HepG2 (cell line): Measurements from ENCODE around the gene KANK4. TPM values are rescaled to one million over a fixed set of nuclear protein-coding genes. Genes with fewer than 3 reads are reported as not detected.
A peak's percentile ranks its signal among the peaks of the same experiment; 100 is the strongest.

ENCODE experiments used
- ATAC-seq: fragments of 200-7000 bp; cut with Tn5 transposase; 3 replicates; pipeline ENCODE4 v1.9.1; 2020; ENCODE audit warnings: mild to moderate bottlenecking, moderate library complexity
- BruUV-seq: library from RNA; stranded (reverse); fragments of 400-500 nt; replicated peaks from 2 replicates; lab custom pipeline; 2021; lab: Mats Ljungman, UMichigan
- CTCF ChIA-PET: fragments of 300-600 bp; formaldehyde crosslinking; extraction: SDS; loops from one replicate; lab custom pipeline; 2021; ENCODE audit warnings: low total read pairs, inconsistent platforms, low intra/inter-chr PET ratio; lab: Yijun Ruan, JAX
- POLR2A ChIA-PET: fragments of 350-600 bp; sonication (Branson Sonifier 250); formaldehyde crosslinking; loops from one replicate; lab custom pipeline; 2020; ENCODE audit warnings: antibody characterized with exemption, inconsistent platforms; lab: Yijun Ruan, JAX
- DNase-seq: peaks from one replicate; pipeline ENCODE4 v3.0.0-alpha.2; 2015; ENCODE audit warnings: low spot score
- FAIRE-seq: peaks from 3 replicates; lab custom pipeline; 2011; peaks lifted over from hg19 to GRCh38; lab: Jason Lieb, UNC
- H2AFZ ChIP-seq: one replicate; pipeline ENCODE4 v1.6.1; 2011; ENCODE audit warnings: low read length, inconsistent platforms
- H3K27ac ChIP-seq: fragments of 300-600 bp; 3 replicates; pipeline ENCODE4 v1.8.0; 2011; ENCODE audit warnings: mixed run types, mild to moderate bottlenecking, mixed read lengths, low read length, inconsistent platforms; ENCODE audit not compliant: insufficient read depth; ENCODE audit errors: extremely low read length
- H3K27me3 ChIP-seq, 2 experiments: fragments of 200-600 bp in 1 of 2; 2 replicates in 1 of 2; 3 replicates in 1 of 2; pipeline versions ENCODE4 v1.6.0 to v1.8.0; 2011; ENCODE audit warnings: low read length in 2 of 2, mild to moderate bottlenecking in 2 of 2, moderate library complexity in 2 of 2, inconsistent platforms in 1 of 2; ENCODE audit not compliant: insufficient read depth in 2 of 2, control insufficient read depth in 1 of 2
- H3K36me3 ChIP-seq, 2 experiments: fragments of 200-600 bp in 1 of 2; replicated peaks in 1 of 2; 2 replicates in 1 of 2; 3 replicates in 1 of 2; pipeline versions ENCODE4 v1.5.1 to v1.8.0; 2011; ENCODE audit warnings: low read length in 2 of 2, inconsistent platforms in 1 of 2; ENCODE audit not compliant: insufficient read depth in 2 of 2, control insufficient read depth in 1 of 2
- H3K4me1 ChIP-seq: 2 replicates; pipeline ENCODE4 v1.5.1; 2012; ENCODE audit warnings: low read length, inconsistent platforms; ENCODE audit not compliant: insufficient read depth
- H3K4me2 ChIP-seq: 2 replicates; pipeline ENCODE4 v1.6.0; 2011; ENCODE audit warnings: low read depth, low read length, inconsistent platforms
- H3K4me3 ChIP-seq, 3 experiments: fragments of 200-600 bp in 1 of 3; sonication (generic), shearing (Covaris generic) in 1 of 3; replicated peaks in 1 of 3; 2 replicates each; pipeline ENCODE4 v1.5.1; 2011 to 2016; ENCODE audit warnings: low read length in 3 of 3, inconsistent platforms in 2 of 3, low read depth in 2 of 3, mild to moderate bottlenecking in 2 of 3, control low read depth in 1 of 3, mixed read lengths in 1 of 3; ENCODE audit not compliant: insufficient read depth in 1 of 3
- H3K79me2 ChIP-seq: one replicate; pipeline ENCODE4 v1.6.1; 2011; ENCODE audit warnings: low read length, inconsistent platforms; ENCODE audit not compliant: insufficient read depth
- H3K9ac ChIP-seq: 2 replicates; pipeline ENCODE4 v1.6.0; 2011; ENCODE audit warnings: mild to moderate bottlenecking, low read depth, low read length, inconsistent platforms; ENCODE audit not compliant: insufficient read depth
- H3K9me3 ChIP-seq: 2 replicates; pipeline ENCODE4 v1.5.1; 2012; ENCODE audit warnings: mild to moderate bottlenecking, low read length
- H4K20me1 ChIP-seq: 2 replicates; pipeline ENCODE4 v1.6.0; 2011; ENCODE audit warnings: inconsistent platforms, mild to moderate bottlenecking, low read length, moderate library complexity; ENCODE audit not compliant: insufficient read depth
- EED ChIP-seq: sonication (generic); formaldehyde crosslinking; IDR thresholded peaks from 2 replicates; pipeline ENCODE4 v1.5.0; 2020; ENCODE audit warnings: mild to moderate bottlenecking, missing genetic modification reagents
- FOSL2 ChIP-seq: sonication (generic); formaldehyde crosslinking; IDR thresholded peaks from 2 replicates; pipeline ENCODE4 v1.4.0; 2020; ENCODE audit warnings: missing genetic modification reagents
- RBM22 ChIP-seq: fragments of 200-400 bp; formaldehyde crosslinking; optimal IDR thresholded peaks from 2 replicates; pipeline ENCODE3; 2017; ENCODE audit warnings: mild to moderate bottlenecking, low read length, moderate library complexity
- ZBTB42 ChIP-seq: sonication (generic); formaldehyde crosslinking; IDR thresholded peaks from 2 replicates; pipeline ENCODE4 v1.5.0; 2020; ENCODE audit warnings: mild to moderate bottlenecking, missing genetic modification reagents
- ZNF12 ChIP-seq: sonication (generic); formaldehyde crosslinking; IDR thresholded peaks from 2 replicates; pipeline ENCODE4 v1.5.0; 2020; ENCODE audit warnings: missing genetic modification reagents
- WGBS: methylation state at CpG from one replicate; pipeline ENCODE4 v1.1.6; 2017; ENCODE audit warnings: low lambda C conversion rate; 5-methylcytosine and 5-hydroxymethylcytosine counted together
- in situ Hi-C: cut with HindIII; loops from 2 replicates; pipeline ENCODE4 v1.10.0; 2017; ENCODE audit warnings: low pct_unique_long_range_greater_than_20kb; ENCODE audit not compliant: extremely low pct_ligation_motif_present
- intact Hi-C: fragments of 100-400 bp; cut with micrococcal nuclease; formaldehyde crosslinking; loops from one replicate; pipeline ENCODE4 v1.10.0; 2022; ENCODE audit not compliant: unreplicated experiment
- polyA plus RNA-seq, 8 experiments: library from polyadenylated mRNA; depleted of rRNA in 3 of 8; stranded (reverse) in 7 of 8; unstranded in 1 of 8; fragments of >200 nt; fragmentation: Illumina TruSeq in 4 of 8; extraction: Trizol in 4 of 8; gene quantifications; 2 replicates each; pipeline versions ENCODE4 v1.2.1 to v1.2.3, GENCODE V29; 2011 to 2016; ENCODE audit warnings: low read depth in 4 of 8, missing spikeins in 1 of 8, mixed read lengths in 1 of 8; ENCODE audit not compliant: insufficient read depth in 1 of 8
- total RNA-seq, 5 experiments: library from RNA; depleted of rRNA; stranded (reverse); fragments of >200 nt; fragmentation: Illumina TruSeq; extraction: Trizol; gene quantifications; 2 replicates each; pipeline ENCODE4 v1.2.3, GENCODE V29; 2016; ENCODE audit warnings: low read depth in 1 of 5

Gene KANK4
- total and polyA plus RNA-seq, 2 of the 13 experiments (the other 11 are each of a cell fraction or from before 2014, with no cell fraction given), result 16.1 to 25.7 TPM

DNA sequence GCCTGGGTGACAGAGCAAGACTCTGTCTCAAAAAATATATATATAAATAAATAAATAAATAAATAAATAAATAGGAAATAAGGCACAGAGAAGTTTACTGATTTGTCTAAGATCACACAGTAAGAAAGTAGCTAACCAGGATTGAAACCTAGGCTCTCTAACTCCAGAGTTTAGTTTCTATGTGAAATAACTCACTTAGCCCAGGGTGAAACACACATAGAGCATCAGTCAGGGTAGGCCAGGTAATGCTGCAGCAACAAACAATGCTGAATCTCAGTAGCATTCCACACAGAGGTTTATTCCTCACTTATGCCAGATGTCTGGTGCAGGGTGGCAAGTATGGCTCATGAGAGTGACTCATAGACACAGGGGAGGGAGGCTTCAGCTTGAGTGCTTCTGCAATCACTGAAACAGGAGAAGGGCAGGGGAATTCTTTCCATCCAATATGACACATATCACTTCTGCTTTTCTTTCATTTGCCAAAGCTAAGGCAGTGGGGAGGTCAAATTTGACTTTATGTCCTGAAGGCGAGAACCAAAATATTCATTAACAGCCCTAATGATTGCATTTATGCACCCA lies 37.1 kb upstream of the KANK4 start:
- FAIRE-seq, result no peak
- in situ Hi-C loops, result no loop called here
- no peak overlapping the region for H3K27ac ChIP-seq
- no peak overlapping the region for H3K4me2 ChIP-seq
- no peaks in the 10 kb centered on the region for H3K27me3 ChIP-seq
- no peaks in the 10 kb centered on the region for H3K79me2 ChIP-seq
- H3K9ac ChIP-seq, result no peak overlapping the region
- POLR2A ChIA-PET, result no interaction called here
- H3K9me3 ChIP-seq, result no peaks in the 10 kb centered on the region
- no peaks in the 10 kb centered on the region for H3K36me3 ChIP-seq
- TF ChIP-seq ZNF12 (peak; percentile 98), RBM22 (no peak), FOSL2 (CRISPR knock-in tag) (peak; percentile 43), ZBTB42 (CRISPR knock-in tag) (no peak)
- TF ChIP-seq, all 625 proteins: peak for 2
- ATAC-seq (no peak), DNase-seq (no peak)
- BruUV-seq, result no TSS peak
- intact Hi-C loops, result no loop called here
- 83% methylated on average over 1 of the region's 1 CpG for WGBS
- CTCF ChIA-PET, result no interaction called here
- no peaks in the 10 kb centered on the region for H4K20me1 ChIP-seq
- no peak overlapping the region for H2AFZ ChIP-seq
- H3K4me3 ChIP-seq, result no peak overlapping the region
- peaks cover 37% of the 10 kb centered on the region for H3K4me1 ChIP-seq

DNA sequence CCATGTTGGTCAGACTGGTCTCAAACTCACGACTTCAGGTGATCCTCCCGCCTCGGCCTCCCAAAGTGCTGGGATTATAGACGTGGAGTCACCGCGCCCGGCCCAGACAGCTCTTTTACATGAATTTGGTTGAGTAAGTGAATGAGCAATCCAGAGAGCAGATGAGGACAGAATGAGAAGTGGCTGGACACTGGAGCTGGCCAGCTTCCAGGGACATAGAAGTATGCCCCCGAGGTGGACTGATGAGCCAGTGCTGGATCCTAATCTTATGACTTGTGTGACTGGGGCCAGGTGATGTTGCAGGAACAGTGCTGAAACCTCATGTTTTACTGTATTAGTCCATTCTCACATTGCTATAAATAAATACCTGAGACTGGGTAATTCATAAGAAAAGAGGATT lies 35.9 kb upstream of the KANK4 start:
- no peak overlapping the region for H3K27ac ChIP-seq
- no peaks in the 10 kb centered on the region for H3K36me3 ChIP-seq
- no TSS peak for BruUV-seq
- no peak overlapping the region for H2AFZ ChIP-seq
- intact Hi-C loops, result no loop called here
- no peaks in the 10 kb centered on the region for H3K79me2 ChIP-seq
- in situ Hi-C loops, result no loop called here
- H3K9ac ChIP-seq, result no peak overlapping the region
- H3K4me1 ChIP-seq, result peaks cover 40% of the 10 kb centered on the region
- WGBS, result 84% methylated on average over 8 of the region's 8 CpGs
- H3K9me3 ChIP-seq, result no peaks in the 10 kb centered on the region
- H4K20me1 ChIP-seq, result no peaks in the 10 kb centered on the region
- FAIRE-seq, result no peak
- ATAC-seq, result no peak
- TF ChIP-seq EED, result no peak
- no peak overlapping the region for H3K4me3 ChIP-seq
- no peaks in the 10 kb centered on the region for H3K27me3 ChIP-seq
- CTCF ChIA-PET, result no interaction called here
- DNase-seq, result no peak
- H3K4me2 ChIP-seq, result no peak overlapping the region
- POLR2A ChIA-PET, result no interaction called here
